Stimulated activated CD4-positive, alpha-beta T cell treated with anti-CD3 and anti-CD28 coated beads, Interleukin-2, amount 100 ng/mL, for 48 hours (primary cell): ENCODE measurements around the gene USP31.
"Not testable (repeated sequence)": the region's sequence is repeated elsewhere in the genome, so short reads cannot be mapped to it uniquely, and the experiment has no call there.

Experiments used
- DNase-seq, 2 donors: peaks; one replicate each; pipeline ENCODE4 v3.0.0-alpha.2; 2020

USP31 gene

GRCh38 chr16:23131931-23132621, 17.2 kb downstream of the USP31 start:
- DNase-seq: no peak

- DNase-seq: no peak
Observed at GRCh38 chr16:23131436-23131835, 17.8 kb downstream of the USP31 start.

GRCh38 chr16:23131036-23131435, 18.2 kb downstream of the USP31 start:
- no peak for DNase-seq

GRCh38 chr16:23129686-23130085, 19.6 kb downstream of the USP31 start:
- DNase-seq: no peak

- no peak for DNase-seq
Observed at GRCh38 chr16:23128056-23128455, 21.2 kb downstream of the USP31 start.

GRCh38 chr16:23125277-23125676, 24.0 kb downstream of the USP31 start:
- DNase-seq: no peak

- no peak for DNase-seq
Observed at GRCh38 chr16:23124315-23124714, 24.9 kb downstream of the USP31 start.

GRCh38 chr16:23122144-23122543, 27.1 kb downstream of the USP31 start:
- DNase-seq: no peak

GRCh38 chr16:23121024-23121423, 28.2 kb downstream of the USP31 start:
- DNase-seq: no peak

GRCh38 chr16:23120562-23120961, 28.7 kb downstream of the USP31 start:
- DNase-seq: no peak

- DNase-seq: no peak
Observed at GRCh38 chr16:23119570-23119969, 29.7 kb downstream of the USP31 start.

- DNase-seq: no peak
Observed at GRCh38 chr16:23114131-23114904, 34.9 kb downstream of the USP31 start.

- no peak for DNase-seq
Observed at GRCh38 chr16:23113185-23113584, 36.1 kb downstream of the USP31 start.

GRCh38 chr16:23110257-23110899, 38.9 kb downstream of the USP31 start:
- DNase-seq: no peak

- DNase-seq: no peak
Observed at GRCh38 chr16:23107936-23108335, 41.3 kb downstream of the USP31 start.

- DNase-seq: no peak
Observed at GRCh38 chr16:23107117-23107516, 42.1 kb downstream of the USP31 start.

- no peak for DNase-seq
Observed at GRCh38 chr16:23105309-23105708, 43.9 kb downstream of the USP31 start.

GRCh38 chr16:23104032-23104955, 45.0 kb downstream of the USP31 start:
- DNase-seq: no peak

GRCh38 chr16:23103603-23104002, 45.6 kb downstream of the USP31 start:
- DNase-seq: no peak

- no peak for DNase-seq
Observed at GRCh38 chr16:23101012-23101550, 48.2 kb downstream of the USP31 start.

- not testable (repeated sequence) for DNase-seq
Observed at GRCh38 chr16:23096450-23096849, 52.8 kb downstream of the USP31 start.

- DNase-seq: not testable (repeated sequence)
Observed at GRCh38 chr16:23094136-23094535, 55.1 kb downstream of the USP31 start.

GRCh38 chr16:23092801-23093117, 56.5 kb downstream of the USP31 start:
- no peak for DNase-seq
